Astrocyte of the spinal cord (primary cell): ENCODE data around the gene CELF1.
A peak's percentile ranks its signal among the peaks of the same experiment; 100 is the strongest.

ENCODE experiments used
- DNase-seq: peaks from one replicate; pipeline ENCODE4 v3.0.0; 2011; ENCODE audit warnings: low read depth, low spot score
- H3K4me3 ChIP-seq: 2 replicates; pipeline ENCODE4 v1.5.1; 2011; ENCODE audit warnings: low read depth, mild to moderate bottlenecking, low read length, moderate library complexity
- CTCF ChIP-seq: IDR thresholded peaks from 2 replicates; pipeline ENCODE4 v1.5.1; 2012; ENCODE audit warnings: low read depth, mild to moderate bottlenecking, low read length, inconsistent platforms
- in situ Hi-C: cut with HindIII; loops from 2 replicates; pipeline ENCODE4 v1.10.0; 2017; ENCODE audit warnings: low sequenced_read_pairs

Gene CELF1

GRCh38 chr11:47577460-47578041, 24.6 kb upstream of the CELF1 start:
- no peak for TF ChIP-seq CTCF
- H3K4me3 ChIP-seq, result no peak overlapping the region
- in situ Hi-C loops, result no loop called here
- no peak for DNase-seq

DNA sequence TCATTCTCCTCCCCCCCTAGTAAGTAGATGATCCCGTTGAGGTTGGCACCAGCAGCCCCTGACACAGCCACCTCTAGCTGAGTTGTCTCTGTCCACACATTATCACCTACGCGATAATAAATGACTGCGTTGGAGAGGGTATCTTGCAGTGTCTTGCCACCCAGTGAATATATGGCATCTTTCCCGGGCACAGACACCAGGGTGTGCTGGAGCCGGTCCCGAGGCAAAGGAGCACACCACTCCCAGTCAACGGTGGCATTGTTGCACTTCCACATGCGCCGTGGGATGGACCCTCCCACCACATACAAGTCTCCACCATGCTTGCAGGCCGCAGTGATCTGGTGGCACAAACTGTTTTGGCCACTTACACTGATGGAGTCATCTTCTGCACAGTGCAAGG, 20.4 kb upstream of the CELF1 start:
- no peak overlapping the region for H3K4me3 ChIP-seq
- DNase-seq, result no peak
- TF ChIP-seq CTCF, result no peak
- in situ Hi-C loops, result no loop called here

- in situ Hi-C loops, result no loop called here
- DNase-seq, result peak; percentile 33
- no peak for TF ChIP-seq CTCF
- no peak overlapping the region for H3K4me3 ChIP-seq
Observed at GRCh38 chr11:47572715-47573255, 19.9 kb upstream of the CELF1 start.

DNA sequence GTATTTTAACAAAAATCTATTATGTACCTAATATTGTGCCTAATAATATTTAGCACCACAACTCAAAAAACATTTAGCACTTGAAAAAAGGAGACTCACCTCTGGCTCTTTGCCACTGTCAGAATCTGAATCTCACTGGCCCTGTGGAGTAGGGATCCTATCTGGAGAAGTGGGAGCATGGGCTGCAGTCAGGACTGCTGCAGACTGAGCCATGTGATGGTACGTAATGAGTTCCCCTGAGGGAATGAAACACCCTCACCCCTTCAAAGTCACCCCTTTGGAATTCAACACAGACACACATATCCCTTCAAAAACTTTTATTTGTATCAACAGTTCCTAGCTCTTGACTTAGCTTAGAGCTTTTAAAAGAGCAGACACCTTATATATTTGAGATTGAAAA, 19.0 kb upstream of the CELF1 start:
- no peak for TF ChIP-seq CTCF
- no peak overlapping the region for H3K4me3 ChIP-seq
- peak; percentile 29 for DNase-seq
- in situ Hi-C loops, result no loop called here

DNA sequence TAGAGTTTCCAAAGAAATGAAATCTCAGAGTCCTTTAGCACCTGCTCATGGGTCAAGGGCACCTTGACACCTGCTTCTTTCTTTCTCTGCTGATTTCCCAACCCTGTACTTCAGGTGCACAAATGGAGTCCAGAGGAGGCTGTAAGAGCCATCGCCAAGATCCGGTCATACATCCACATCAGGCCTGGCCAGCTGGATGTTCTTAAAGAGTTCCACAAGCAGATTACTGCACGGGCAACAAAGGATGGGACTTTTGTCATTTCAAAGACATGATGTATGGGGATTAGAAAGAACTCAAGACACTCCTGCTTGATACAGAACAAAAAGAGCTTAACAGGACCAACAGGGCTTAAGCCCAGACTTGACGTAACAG, 18.4 kb upstream of the CELF1 start:
- no peak for TF ChIP-seq CTCF
- DNase-seq, result no peak
- in situ Hi-C loops, result no loop called here
- H3K4me3 ChIP-seq, result no peak overlapping the region

DNA sequence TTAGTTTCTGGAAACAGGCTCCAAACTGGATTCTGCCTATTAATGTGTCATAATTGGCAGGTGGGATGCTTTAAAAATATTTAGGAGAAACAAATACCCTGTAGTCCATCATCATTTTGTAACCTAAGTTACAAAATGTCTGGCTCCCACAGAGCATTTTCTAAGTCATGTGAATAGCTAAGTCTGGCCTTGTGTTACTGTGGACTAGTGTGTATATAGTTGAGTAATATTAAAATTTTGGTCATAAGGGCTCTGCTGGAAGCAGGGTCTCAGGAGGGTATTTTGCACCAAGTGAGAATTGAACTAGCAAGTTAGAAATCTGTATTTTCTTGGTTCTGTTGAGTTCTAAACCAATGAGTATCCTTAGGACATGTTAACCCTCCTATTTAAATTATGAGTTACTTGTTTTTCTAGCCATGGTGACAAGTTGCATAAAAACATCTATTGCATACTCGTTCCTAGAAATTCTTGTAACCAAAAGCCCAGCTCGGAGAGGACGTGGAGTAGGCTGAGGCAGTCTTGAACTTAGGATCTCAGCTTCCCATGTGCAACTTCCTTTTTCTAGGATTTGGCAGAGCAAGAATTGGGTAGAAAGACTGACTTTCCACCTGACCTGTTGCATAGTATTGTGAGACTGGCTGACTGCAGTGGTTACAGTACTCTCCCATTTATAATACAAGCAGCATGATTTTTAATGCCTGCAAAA, 17.9 kb upstream of the CELF1 start:
- no peak overlapping the region for H3K4me3 ChIP-seq
- TF ChIP-seq CTCF, result no peak
- DNase-seq, result no peak
- in situ Hi-C loops, result no loop called here
